Motor neuron (in vitro differentiated cells): Measurements from ENCODE around the gene ADGRA1. TPM values are rescaled to one million over a fixed set of nuclear protein-coding genes. Genes with fewer than 3 reads are reported as not detected.
A peak's percentile ranks its signal among the peaks of the same experiment; 100 is the strongest.

Experiments used
- ATAC-seq, 8 experiments: fragments of 200-7000 bp; cut with Tn5 transposase; replicated peaks in 6 of 8; 2 replicates each; pipeline ENCODE4 v1.8.0; 2021; ENCODE audit warnings: mild to moderate bottlenecking in 8 of 8, moderate library complexity in 8 of 8
- H3K27ac ChIP-seq, 2 donors: fragments of 250-450 bp; sonication (Bioruptor Pico); 2 replicates each; pipeline ENCODE4 v1.9.0; 2021; ENCODE audit warnings: antibody characterized with exemption in 2 of 2, mild to moderate bottlenecking in 2 of 2, moderate library complexity in 1 of 2
- H3K4me1 ChIP-seq, 2 donors: fragments of 250-450 bp; sonication (Bioruptor Pico); replicated peaks in 1 of 2; 2 replicates each; pipeline ENCODE4 v1.6.1; 2021; ENCODE audit warnings: antibody characterized with exemption in 2 of 2, mild to moderate bottlenecking in 2 of 2, moderate library complexity in 1 of 2
- H3K4me3 ChIP-seq, 5 donors: fragments of 250-450 bp; sonication (Bioruptor Pico); 2 replicates each; pipeline ENCODE4 v1.9.0; 2021; ENCODE audit warnings: antibody characterized with exemption in 5 of 5, mild to moderate bottlenecking in 5 of 5, moderate library complexity in 4 of 5
- WGBS, 10 experiments: fragments of 450-650 bp; shearing (Covaris generic); methylation state at CpG; one replicate each; pipeline ENCODE4 v1.0.0; 2022; 5-methylcytosine and 5-hydroxymethylcytosine counted together
- in situ Hi-C, 9 experiments: fragments of 400-800 bp; cut with MboI; loops; one replicate each; pipeline ENCODE4 v1.15.0; 2021; ENCODE audit warnings: low sequenced_read_pairs in 9 of 9, low pct_unique_long_range_greater_than_20kb in 2 of 9; ENCODE audit not compliant: unreplicated experiment in 9 of 9
- total RNA-seq, 8 experiments: library from RNA; unstranded; fragments of 300-600 nt; gene quantifications; 2 replicates each; pipeline versions ENCODE4 v1.2.3 to v1.2.4, GENCODE V29; 2022

ADGRA1 gene
- 1 to 10 TPM in 5 of 8 experiments, under 1 TPM in 3; 0.09 to 6.3 (median 1.9) TPM for total RNA-seq

DNA sequence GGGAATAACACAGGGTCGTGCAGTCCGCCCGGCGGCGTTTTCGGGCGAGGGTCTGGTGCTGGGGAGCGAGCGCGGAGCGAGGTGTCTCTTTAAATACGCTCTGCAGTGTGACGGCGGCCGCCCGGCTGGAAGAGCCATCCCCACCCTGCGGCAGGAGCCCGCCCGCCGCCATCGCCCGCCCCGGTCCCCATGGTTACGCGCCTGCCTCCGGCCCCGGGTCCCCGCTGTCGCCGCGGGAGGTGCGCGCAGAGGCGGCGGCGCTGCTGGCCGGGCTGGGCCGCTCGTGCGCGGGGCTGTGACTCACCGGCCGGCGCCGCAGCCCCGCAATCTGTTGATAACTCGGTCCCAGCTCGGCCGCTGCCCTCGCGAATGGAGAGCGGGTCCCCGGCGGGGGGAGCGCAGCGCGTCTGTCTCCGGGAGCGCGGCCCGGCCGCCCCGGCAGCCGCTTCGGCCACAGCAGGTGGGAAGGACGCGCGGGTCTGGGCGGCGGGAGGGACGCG lies at the start of gene ADGRA1:
Gene ADGRA1, plus strand, starts transcription at position 246 of the 500 bp plus-strand sequence. CDS start 986 bp downstream, outside the sequence.
- 0 to 8% (median 3%) methylated on average over 1 to 16 of the region's 72 CpGs; no CpG with 5 or more reads in 6 of the 10 experiments for WGBS, 10 experiments
- ATAC-seq = peak; percentile 77 to 86 (median 80)
- Histone ChIP-seq H3K4me3 (peak within 1 kb of the TSS; percentile 39 to 52 (median 41)), H3K4me1 (peaks cover 44 to 47% of the 10 kb centered on the region in 2 donors), H3K27ac (peak within 1 kb of the TSS; percentile 38 to 64)
- in situ Hi-C loops = no loop called here

DNA sequence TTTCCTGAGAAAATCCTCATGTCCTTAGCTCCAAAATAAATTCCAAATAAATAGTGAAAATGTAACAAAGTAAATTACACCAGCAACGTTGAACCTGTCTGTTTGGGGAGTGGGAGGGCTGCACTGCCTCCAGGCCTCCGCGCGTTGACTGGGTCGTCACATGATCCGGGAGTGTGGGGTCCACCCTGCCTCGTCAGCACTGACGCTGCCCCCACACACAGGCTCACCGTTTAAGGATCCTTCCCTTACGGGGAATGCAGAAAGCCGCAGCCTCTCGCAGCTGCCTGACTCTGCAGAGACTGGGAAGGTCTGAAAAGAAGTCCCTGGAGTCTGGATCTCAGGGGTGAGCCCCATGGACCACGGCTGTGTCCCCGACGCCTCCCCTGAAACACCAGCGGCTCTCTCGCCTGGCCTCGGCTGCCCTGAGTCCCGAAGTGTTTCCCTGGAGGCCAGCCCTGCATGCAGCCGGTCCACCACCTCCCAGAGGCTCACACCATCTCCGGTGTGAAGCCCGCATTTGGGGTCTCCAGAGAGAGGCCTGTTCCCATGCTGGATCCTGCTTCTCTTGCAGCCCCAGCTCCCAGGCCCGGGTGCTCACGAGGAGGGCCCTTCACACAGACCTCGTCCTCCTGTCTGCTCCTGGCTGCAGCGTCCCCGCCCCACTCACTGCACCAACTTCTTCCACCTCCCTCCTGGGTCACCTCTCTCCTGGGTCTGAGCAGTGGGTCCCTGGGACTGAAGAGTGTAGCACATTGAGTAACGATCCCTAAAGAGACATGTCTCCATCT lies 49.5 kb upstream of the ADGRA1 start:
- Histone ChIP-seq H3K27ac (no peak overlapping the region), H3K4me3 (no peak overlapping the region), H3K4me1 (peaks cover 16 to 27% of the 10 kb centered on the region in 2 donors)
- 27 to 100% (median 73%) methylated on average over 1 to 17 of the region's 28 CpGs; no CpG with 5 or more reads in 2 of the 10 experiments for WGBS, 10 experiments
- in situ Hi-C loops = no loop called here
- ATAC-seq = no peak

GRCh38 chr10:133039107-133039802 lies 48.5 kb upstream of the ADGRA1 start:
- H3K4me3 ChIP-seq = no peak overlapping the region
- H3K27ac ChIP-seq = no peak overlapping the region
- peaks cover 23 to 31% of the 10 kb centered on the region in 2 donors for H3K4me1 ChIP-seq
- in situ Hi-C loops = no loop called here
- 17 to 57% (median 51%) methylated on average over 1 to 7 of the region's 30 CpGs; no CpG with 5 or more reads in 7 of the 10 experiments for WGBS, 10 experiments
- ATAC-seq = peak; percentile 53 to 98 (median 71)

DNA sequence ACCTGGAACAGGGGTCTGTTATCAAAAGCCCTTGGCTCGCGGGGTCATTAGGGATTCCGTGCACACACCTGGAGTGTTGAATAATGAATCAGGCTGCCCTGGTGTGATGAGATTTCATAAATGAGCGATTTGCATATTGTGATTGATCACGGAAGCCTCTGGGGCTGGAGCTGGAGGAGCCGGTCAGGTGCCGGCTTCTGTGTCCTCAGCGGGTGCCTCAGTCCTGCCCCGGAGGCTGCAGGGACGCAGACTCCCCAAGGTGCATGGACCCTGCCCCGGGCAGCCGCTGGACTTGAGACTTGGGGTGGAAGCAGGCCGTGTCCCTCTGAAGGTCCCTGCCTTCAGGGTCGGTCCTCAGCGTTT lies 47.9 kb upstream of the ADGRA1 start:
- in situ Hi-C loops = no loop called here

GRCh38 chr10:133040198-133040597 lies 47.5 kb upstream of the ADGRA1 start:
- no peak overlapping the region for H3K4me3 ChIP-seq
- ATAC-seq = peak in 5 of 8 experiments; percentile 47 to 81 (median 69)
- peak overlapping the region in 1 of 2 donors; percentile 47 for H3K27ac ChIP-seq
- 20 to 50% (median 27%) methylated on average over 1 to 3 of the region's 13 CpGs; no CpG with 5 or more reads in 6 of the 10 experiments for WGBS, 10 experiments
- in situ Hi-C loops = no loop called here
- peaks cover 29 to 37% of the 10 kb centered on the region in 2 donors for H3K4me1 ChIP-seq

More for the DNA sequence above, 47.9 kb upstream of the ADGRA1 start:
- ATAC-seq = peak in 5 of 8 experiments; percentile 13 to 53 (median 33)
- peak overlapping the region in 1 of 2 donors; percentile 47 for H3K27ac ChIP-seq
- H3K4me1 ChIP-seq = peaks cover 28 to 36% of the 10 kb centered on the region in 2 donors
- H3K4me3 ChIP-seq = no peak overlapping the region
- 30 to 80% (median 60%) methylated on average over 2 to 7 of the region's 15 CpGs; no CpG with 5 or more reads in 7 of the 10 experiments for WGBS, 10 experiments

GRCh38 chr10:133041101-133041500 lies 46.6 kb upstream of the ADGRA1 start:
- H3K4me1 ChIP-seq = peaks cover 29 to 38% of the 10 kb centered on the region in 2 donors
- H3K4me3 ChIP-seq = no peak overlapping the region
- H3K27ac ChIP-seq = no peak overlapping the region
- in situ Hi-C loops = no loop called here
- no peak for ATAC-seq
- 43 to 100% (median 66%) methylated on average over 1 to 3 of the region's 12 CpGs; no CpG with 5 or more reads in 6 of the 10 experiments for WGBS, 10 experiments

DNA sequence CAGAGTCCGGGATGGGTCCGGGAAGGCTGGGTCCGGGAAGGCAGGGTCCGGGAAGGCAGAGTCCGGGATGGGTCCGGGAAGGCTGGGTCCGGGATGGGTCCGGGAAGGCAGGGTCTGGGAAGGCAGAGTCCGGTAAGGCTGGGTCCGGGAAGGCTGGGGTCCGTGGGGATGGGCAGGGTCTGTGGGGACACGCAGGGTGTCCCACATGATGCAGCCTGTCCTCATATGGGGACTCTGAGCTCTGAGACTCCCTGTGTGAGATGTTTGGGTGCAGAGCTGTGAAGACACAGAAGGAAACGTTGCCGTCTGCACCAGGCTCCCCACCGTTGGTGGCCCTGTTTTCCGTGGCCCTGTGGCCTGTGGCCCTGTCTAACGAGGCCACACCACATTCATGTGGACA lies 45.7 kb upstream of the ADGRA1 start:
- H3K27ac ChIP-seq = no peak overlapping the region
- H3K4me3 ChIP-seq = no peak overlapping the region
- in situ Hi-C loops = no loop called here
- 60 to 100% (median 98%) methylated on average over 1 to 4 of the region's 17 CpGs; no CpG with 5 or more reads in 6 of the 10 experiments for WGBS, 10 experiments
- no peak for ATAC-seq
- peaks cover 34 to 48% of the 10 kb centered on the region in 2 donors for H3K4me1 ChIP-seq

- WGBS, 10 experiments = 65 to 80% (median 74%) methylated on average over 1 to 8 of the region's 18 CpGs; no CpG with 5 or more reads in 5 of the 10 experiments
- Histone ChIP-seq H3K4me1 (peaks cover 40 to 55% of the 10 kb centered on the region in 2 donors), H3K27ac (no peak overlapping the region), H3K4me3 (no peak overlapping the region)
- ATAC-seq = peak in 2 of 8 experiments; percentile 5 to 12
- in situ Hi-C loops = no loop called here
Measured at GRCh38 chr10:133042816-133043215, 44.9 kb upstream of the ADGRA1 start.

DNA sequence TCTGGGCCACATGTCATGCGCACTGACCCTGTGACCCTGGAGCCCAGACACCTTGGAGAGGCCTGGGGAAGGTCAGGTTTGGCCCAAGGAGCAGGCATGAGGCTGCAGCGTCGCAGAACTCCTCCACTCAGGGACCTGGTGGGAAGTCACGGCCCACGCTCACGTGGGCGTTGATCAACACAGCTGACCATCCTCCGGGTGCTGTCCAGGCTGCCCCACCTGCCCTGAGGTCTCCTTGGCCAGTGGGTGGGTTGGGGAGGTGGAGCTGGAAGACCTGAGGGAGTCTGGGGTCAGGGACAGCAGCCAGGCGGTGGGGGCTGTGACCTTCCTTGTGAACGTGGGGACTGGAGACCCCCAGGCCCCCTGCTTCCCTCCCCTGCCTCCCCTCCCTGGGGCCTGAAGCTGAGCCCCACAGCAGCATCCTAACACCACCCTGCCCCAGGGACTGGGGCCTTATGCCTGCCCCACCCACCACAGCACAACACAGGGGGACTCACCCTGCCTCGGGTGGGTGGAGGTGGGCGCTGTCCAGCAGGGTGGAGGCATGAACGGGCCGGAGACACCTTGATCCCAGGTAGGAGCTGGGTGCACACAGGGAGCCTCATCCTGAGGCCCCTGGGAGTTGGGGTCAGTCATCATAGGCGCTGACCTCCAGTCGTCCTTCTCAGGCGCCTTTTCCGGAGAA lies 44.0 kb upstream of the ADGRA1 start:
- H3K4me3 ChIP-seq = no peak overlapping the region
- H3K27ac ChIP-seq = no peak overlapping the region
- in situ Hi-C loops = no loop called here
- WGBS, 10 experiments = 100% methylated on average over 1 of the region's 18 CpGs; no CpG with 5 or more reads in 9 of the 10 experiments
- ATAC-seq = no peak
- H3K4me1 ChIP-seq = peaks cover 48 to 60% of the 10 kb centered on the region in 2 donors

DNA sequence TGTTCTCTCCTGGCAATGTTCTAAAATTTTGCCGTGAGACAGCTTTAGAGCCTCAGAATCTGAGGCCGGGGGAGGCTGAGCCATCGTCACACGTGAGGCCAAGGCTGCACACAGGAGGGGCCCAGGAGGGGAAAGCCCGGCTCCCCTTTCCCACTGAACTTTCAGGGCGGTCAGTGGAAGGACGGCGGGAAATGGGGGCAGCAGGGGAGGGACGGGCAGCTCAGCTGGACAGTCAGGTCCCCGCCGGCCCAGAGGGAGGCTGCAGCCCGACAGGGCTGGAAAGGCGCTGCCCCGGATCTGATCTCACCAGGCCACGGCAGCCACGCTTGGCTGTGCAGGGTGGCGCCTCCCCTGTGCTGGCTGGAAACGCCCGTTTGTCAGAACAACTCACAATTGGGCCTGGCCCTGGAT lies 43.3 kb upstream of the ADGRA1 start:
- peak; percentile 24 to 97 (median 64) for ATAC-seq
- Histone ChIP-seq H3K4me1 (peaks cover 49 to 61% of the 10 kb centered on the region in 2 donors), H3K27ac (no peak overlapping the region), H3K4me3 (no peak overlapping the region)
- WGBS, 10 experiments = 17 to 100% (median 63%) methylated on average over 1 to 5 of the region's 19 CpGs; no CpG with 5 or more reads in 4 of the 10 experiments
- in situ Hi-C loops = no loop called here

DNA sequence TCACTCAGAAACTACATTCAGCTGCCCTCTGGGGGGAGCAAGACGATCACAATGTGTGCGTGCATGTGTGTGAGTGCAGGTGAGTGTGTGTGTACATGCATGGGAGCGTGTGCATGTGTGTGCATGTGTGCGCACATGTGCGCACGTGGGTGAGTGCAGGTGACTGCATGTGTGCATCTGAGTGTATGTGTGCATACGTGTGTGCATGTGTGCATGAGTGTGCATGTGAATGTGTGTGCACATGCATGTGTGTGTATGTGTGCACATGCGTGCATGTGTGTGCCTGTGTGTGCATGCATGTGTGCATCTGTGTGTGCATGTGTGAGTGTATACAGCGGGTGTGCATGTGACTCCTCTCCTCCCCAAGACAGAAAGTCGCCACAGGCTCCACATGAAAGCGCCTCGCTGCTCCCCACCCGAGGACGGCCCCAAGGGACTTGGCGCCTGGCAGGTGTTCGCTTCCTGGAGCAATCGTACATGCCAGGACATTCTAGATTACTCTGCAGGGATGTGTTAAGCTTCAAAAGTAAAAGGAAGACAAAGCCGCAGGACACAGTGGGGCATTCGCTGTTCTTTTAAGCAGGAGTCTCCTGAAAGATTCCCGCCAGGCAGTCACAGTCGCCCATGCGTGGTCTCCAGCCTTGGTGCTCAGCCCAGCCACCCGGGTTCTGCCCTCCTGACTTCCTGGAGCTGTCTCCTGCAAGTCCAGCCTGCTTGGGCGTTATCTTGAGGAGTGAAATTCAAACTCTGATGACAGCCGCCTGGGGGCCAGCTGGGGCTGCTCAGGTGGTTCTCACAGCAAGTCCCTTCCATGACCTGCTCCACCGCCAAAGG lies 42.0 kb upstream of the ADGRA1 start:
- peak in 1 of 8 experiments; percentile 11 for ATAC-seq
- WGBS, 10 experiments = 0 to 100% (median 78%) methylated on average over 1 to 22 of the region's 26 CpGs; no CpG with 5 or more reads in 3 of the 10 experiments
- Histone ChIP-seq H3K4me3 (no peak overlapping the region), H3K27ac (no peak overlapping the region), H3K4me1 (peaks cover 53 to 60% of the 10 kb centered on the region in 2 donors)
- in situ Hi-C loops = no loop called here

- 17 to 100% (median 62%) methylated on average over 2 to 10 of the region's 14 CpGs; no CpG with 5 or more reads in 1 of the 10 experiments for WGBS, 10 experiments
- Histone ChIP-seq H3K4me3 (no peak overlapping the region), H3K27ac (no peak overlapping the region), H3K4me1 (peaks cover 57 to 66% of the 10 kb centered on the region in 2 donors)
- no peak for ATAC-seq
- in situ Hi-C loops = no loop called here
Measured at GRCh38 chr10:133046390-133046765, 41.3 kb upstream of the ADGRA1 start.
